ENCODE results near the gene SORCS1. TPM values are rescaled to one million over a fixed set of nuclear protein-coding genes. Genes with fewer than 3 reads are reported as not detected.

SORCS1 gene
- total RNA-seq, 1 donor from 2014 or later = 3.1 TPM

DNA sequence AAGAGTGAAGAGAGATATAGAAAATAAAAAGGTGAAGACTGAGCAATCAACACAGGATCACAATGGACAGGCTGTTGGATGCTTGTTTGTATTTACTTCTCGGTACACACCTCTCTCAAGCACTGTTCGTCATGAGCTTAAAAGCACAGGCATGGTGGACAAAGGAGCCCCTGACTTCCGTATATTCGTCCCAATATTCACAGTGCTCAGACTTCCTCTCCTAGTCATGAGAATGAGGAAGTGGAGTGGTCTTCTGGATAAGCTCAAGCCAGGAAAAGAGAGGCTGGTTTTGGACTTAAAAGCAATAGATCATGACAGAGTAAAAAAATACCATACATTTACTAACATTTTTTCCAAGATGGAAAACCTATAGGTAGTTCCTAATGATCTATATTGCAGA, 172.5 kb downstream of the SORCS1 start:
- DNase-seq (ENCODE audit: low spot score) = no peak

- DNase-seq (ENCODE audit: low spot score) = no peak
These were observed 173.4 kb downstream of the SORCS1 start for GRCh38 chr10:106991091-106991490.

GRCh38 chr10:106987362-106987761, 177.1 kb downstream of the SORCS1 start:
- DNase-seq (ENCODE audit: low spot score) = no peak

- DNase-seq (ENCODE audit: low spot score) = no peak
These were observed 182.2 kb downstream of the SORCS1 start for GRCh38 chr10:106982268-106982667.

DNA sequence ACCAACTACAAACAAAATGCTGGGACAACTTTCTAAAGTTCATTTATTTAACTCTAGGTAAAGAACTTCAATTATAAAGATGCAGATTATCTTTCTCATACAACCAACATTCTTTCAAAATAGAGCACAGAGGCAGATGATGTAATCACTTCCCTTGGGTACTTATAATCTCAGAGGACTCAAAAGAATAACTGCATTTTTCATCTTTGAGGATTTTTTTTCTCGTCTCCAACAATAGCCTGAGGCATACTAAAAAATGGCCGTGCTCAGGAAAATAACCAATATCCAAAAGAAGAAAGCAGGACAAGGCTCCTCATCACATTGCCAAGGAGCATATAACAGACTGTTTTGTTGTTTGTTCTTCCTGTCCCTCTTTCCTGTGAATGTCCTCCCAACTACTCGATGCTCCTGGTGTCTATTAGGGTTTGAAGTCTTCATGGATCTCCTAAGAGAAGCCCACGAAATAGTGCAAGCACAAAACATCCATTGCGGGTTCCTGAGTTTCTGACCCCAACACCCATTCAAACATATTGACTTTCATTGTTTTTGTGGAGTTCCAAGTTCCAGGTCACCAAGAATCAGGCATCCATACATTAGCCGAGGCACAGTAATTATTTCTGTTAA, 182.9 kb downstream of the SORCS1 start:
- DNase-seq (ENCODE audit: low spot score) = no peak

DNA sequence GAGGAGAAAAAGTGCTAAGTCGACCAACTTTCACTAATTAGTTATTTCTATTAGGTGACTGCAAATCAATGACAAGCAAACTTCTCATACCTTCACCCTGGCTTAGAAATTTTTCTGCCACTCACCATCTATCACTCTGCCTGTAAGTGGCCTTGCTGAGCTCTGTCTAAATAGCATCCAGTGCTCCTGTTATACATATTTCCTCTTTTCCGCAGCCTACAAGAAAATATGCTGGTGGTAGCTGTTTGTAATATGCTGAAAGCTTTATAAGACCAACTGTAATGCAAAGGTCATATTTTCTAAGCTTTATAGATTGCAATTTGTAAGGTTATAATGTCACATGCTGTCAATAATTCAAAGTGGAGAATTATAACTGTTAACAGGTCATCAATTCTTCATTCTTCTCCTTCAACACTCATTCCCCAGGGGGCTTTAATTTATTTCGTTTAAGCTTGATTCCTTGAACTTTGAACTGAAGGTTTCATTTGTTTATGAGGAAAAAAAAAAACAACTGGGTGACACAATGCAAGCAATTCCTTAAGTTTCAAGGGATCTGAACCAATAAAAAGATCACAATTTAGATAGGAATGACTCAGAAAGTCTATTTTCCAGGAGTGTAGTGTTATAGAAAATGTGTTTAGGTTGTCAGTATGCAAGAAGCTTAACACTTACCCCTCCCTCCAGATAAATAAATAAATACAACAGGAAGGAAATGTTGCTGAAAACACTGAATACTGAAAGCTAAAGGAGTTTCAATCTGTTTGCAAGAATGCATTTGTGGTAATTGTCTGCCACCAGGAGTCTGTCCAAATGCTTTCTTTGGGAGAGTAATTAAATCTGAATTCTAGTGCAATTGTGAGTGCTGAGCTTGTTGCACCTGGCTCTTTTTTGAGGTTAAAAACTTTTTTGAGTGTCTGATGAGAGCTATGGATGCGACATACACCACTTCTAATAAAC, 183.7 kb downstream of the SORCS1 start:
- no peak for DNase-seq (ENCODE audit: low spot score)

DNA sequence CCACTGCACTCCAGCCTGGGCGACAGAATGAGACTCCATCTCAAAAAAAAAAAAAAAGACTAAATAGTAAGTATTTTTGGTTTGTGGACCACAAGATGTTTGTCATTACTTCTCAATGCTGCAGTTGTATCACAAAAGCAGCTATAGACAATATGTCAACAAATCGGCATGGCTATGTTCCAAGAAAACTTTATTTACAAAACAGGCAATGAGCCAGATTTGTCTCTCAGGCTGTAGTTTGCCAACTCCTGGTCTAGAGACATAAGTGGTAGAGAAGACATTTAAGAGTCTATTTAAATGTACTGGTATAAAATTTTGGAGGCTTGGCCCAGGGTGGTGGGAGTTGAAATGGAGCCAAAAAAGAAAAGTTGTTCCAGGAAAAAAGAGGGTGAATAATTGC, 185.8 kb downstream of the SORCS1 start:
- peak; percentile 26 for DNase-seq (ENCODE audit: low spot score)

DNA sequence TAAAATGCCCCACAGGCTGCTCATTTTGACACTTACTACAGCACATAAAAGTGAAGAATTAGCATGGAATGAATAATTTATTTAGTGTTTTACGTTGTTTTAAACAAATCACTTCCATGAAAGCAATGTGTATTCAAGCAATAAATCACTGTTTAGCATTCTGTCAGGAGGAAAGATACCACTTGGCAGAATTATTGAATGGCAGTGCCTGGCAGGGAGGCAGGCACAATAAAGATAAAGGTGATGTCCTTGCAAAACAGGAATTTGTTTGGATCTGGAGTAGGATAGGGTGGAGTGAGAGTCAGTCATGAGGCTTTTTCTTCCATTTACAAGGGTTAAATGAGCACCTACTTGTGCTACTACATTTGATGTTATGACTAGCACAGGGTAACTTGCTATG, 190.8 kb downstream of the SORCS1 start:
- DNase-seq (ENCODE audit: low spot score) = no peak

DNA sequence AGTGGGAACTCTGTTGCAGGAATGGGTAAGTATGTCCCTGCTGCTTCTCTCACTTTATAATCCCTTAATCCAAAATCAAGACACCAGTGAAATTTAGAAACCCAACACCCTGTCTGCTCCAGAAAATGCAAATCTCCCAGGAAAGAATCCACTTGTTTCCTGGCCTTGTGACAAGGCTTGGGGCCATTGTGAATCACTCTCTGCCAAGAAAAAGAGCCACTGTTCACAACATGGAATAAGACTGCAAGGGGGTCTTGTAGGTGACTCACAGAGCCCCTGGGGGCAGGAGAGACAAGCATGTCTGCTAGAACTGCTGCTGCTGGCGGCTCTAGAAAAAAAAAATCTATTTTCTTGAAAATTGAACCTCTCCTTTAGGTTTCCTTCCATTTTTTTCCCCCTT, 191.2 kb downstream of the SORCS1 start:
- no peak for DNase-seq (ENCODE audit: low spot score)

DNA sequence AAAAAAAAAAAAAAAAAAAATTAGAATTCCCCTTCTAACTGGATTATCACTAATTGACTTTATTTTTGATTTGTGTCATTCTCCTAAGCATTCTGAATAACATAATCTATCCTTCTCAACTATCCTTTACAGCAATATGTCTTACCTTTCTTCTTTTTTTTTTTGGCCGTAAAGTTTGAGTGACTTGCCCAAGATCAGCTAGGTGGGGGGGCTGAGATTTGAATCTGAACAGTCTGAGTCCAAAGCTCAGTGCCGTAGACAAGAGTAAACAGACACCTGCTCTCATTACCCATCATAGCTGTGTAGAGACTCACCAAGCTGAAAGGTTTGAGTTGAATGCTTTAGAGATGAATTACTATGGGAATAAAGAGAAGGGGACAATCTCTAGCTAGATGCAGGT, 192.1 kb downstream of the SORCS1 start:
- DNase-seq (ENCODE audit: low spot score) = no peak

DNA sequence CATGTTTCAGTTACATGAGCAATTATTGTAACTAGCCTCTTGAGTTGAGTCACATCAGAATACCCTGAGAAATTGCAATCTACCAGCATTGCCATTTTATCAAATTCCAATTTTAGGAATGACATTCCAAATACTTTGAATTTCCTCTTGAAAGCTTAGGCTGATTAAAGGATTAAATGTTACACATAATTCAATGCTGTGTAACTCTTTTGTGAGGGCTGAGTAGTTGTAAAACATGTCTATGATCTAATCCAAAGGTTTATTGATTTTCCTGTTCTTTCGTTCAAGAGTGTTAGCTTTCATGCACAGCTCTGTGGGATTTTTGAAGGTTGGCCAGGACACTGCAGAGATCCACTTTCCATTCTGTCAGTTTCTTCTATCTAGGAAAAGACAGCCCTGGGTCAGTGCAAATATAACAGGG, 193.1 kb downstream of the SORCS1 start:
- no peak for DNase-seq (ENCODE audit: low spot score)

DNA sequence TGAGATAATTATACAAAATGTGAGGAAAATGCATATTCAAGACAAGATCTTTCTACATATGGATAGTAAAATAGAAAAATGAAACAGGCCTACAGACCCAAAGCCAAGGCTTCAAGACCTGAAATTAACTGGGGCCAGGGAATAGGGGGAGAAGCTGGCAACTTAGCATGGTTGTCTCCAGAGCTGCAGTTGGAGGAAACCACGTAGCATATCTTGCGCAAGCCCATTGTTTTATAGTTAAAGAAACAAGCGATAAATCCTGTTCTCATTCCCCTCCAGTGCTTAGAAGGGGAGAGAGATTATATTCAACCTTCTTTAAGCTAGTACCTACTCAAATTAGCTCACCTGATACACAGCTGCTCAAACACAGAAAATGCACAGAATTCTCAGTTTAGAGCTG, 197.1 kb downstream of the SORCS1 start:
- no peak for DNase-seq (ENCODE audit: low spot score)

- DNase-seq (ENCODE audit: low spot score) = no peak
These were observed 203.7 kb downstream of the SORCS1 start for GRCh38 chr10:106960812-106961211.

DNA sequence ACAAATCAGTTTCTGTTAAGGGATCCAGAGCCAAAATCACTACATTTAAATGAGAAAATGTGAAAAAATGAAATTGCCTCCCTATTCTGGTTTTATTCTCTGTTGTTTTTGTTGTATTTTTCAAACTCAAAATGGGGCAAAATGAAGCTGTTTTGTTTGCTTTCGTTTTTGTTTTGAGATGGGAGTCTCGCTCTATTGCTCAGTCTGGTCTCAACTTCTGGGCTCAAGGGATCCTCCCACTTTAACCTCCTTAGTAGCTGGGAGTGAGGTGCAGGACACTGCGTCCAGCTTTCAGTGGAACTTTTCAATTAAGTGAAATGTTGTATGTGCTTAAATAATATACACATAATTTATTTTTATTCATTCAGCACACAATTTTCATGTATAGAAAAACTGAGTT, 205.0 kb downstream of the SORCS1 start:
- no peak for DNase-seq (ENCODE audit: low spot score)

DNA sequence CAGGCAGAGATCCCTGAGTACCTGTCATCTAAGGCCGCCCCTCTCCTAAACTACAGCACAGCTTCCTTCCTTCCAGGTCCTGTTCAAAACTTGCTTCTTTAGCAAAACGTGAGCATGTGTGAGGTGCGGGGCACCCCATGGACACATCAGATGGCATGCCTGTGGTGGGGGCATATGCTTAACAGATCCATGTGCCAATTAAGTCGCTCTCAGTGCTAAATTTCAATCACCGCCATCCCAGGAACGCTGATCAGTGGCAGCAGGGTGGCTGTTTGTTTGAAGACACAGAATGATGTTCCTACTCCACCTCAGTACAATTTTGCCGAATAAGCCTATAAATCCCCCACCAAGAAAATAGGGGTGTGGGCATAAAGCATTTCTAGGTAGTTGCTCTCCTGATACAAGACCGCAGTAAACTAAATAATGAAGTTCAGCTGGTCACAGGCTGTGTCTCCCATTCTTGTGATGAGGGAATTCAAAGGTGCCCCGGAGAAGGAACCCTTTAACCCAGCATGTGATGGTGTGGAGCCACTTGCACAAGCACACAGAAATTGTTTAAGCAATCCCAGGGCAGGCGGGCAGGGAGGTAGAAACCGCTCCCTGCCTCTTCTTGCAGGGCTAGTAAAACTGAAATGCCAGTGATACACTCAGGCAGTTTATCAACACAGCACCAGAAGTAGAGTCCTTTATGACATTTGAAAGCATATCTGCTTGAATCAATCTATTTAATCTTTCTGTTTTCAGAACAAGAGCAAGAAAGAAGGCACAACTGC, 205.7 kb downstream of the SORCS1 start:
- DNase-seq (ENCODE audit: low spot score) = no peak

GRCh38 chr10:106957823-106958588, 206.5 kb downstream of the SORCS1 start:
- DNase-seq (ENCODE audit: low spot score) = no peak

DNA sequence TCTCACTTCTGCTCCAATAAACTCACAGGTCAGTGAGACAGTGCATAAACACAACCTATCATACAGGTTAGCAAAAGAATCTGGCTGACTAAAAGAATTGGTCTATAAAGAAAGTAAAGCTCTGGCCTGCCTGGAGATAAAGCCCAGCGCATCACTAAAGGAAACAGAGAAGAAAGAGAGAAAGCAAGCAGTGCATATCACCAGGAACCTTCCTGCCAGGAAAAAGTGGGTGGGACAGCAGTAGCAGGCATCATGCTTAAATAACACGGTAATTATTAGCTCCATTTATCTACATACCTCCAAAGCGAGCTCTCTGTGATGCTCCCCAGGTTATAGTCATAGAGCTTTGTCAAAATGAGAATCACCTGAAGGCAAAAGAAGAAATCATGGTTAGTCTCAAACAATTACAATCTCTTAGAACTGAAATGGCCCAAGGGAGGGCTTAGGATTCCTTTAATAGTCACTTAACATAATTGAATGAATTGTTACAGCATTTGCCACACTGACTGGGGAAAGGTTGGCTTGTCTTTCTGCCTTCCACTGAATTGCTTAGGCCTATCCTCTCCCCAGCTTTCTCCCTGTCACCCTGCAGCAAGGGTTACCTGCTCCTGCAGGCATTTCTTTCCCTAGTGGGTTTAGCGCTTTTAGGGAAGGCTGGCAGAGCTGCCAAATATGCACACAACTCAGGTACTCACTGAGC, 208.1 kb downstream of the SORCS1 start:
- DNase-seq (ENCODE audit: low spot score) = no peak

- DNase-seq (ENCODE audit: low spot score) = no peak
These were observed 209.4 kb downstream of the SORCS1 start for GRCh38 chr10:106955133-106955532.

DNA sequence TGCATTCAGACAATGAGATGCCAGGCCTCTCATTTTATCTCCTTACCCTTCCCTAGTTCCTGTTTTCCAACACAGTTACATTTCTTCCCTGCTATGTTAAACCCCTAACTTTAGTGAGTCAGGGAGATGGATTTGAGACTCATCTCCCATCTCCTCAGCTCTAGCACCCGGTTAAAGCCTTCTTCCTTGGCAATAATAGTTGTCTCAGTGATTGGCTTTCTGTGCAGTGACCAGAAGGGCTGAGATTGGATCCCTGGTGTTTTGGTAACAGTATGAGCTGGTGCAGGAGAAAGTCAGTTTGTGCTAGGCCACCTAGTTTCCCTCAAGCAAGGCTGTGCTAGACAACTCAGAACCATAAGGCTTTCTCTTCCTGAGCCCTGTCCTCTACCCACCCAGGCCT, 212.5 kb downstream of the SORCS1 start:
- DNase-seq (ENCODE audit: low spot score) = no peak

DNA sequence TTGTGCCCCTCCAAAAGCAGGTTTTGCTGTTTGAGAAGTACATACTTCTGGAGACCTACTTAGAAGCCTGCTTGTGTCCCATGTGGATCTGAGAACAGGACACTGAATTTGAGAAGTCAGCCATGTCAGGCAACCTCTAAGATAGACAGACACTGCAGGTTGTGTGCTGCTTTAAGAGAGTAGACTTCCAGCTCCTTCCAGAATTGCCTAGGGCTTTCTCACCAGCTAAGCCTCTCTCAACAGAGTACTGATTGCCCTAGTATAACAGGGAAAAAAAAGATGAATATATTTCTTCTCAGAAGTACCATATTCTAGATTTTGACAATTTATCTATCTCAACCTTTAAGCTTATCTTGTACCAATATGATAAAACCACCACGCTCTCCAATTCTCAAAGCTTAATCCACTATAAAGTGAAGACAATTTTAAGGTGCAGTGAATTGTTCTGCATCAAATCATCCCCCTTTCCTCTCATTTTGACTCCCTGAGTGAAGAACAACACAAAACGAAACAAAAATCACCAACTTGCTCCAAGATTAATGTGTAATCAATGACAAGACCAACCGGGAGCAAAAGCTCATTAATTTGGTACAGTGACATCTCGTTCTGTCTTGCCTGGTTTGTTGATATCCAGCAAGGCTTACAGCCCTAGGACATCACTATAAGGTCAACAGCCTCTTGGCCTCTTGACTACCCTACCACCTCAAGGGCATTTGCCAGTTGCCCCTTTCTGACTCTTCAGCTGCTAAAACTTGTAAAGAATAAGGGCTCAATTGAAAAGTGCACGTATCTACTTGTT, 214.6 kb downstream of the SORCS1 start:
- no peak for DNase-seq (ENCODE audit: low spot score)
